ENCODE results near the gene CD6. TPM values are rescaled to one million over a fixed set of nuclear protein-coding genes. Genes with fewer than 3 reads are reported as not detected.

The CD6 gene
- total and polyA plus RNA-seq, 12 donors = 0.22 to 8.4 (median 2.1) TPM

- Histone ChIP-seq H3K27me3 (no peaks in the 10 kb centered on the region), H3K4me1 (replicated peaks in 1 of 2) (no peaks in the 10 kb centered on the region), H3K36me3 (replicated peaks in 1 of 2) (no peaks in the 10 kb centered on the region), H3K27ac (no peak overlapping the region), H3K4me3 (no peak overlapping the region), H3K9me3 (replicated peaks in 1 of 3) (no peaks in the 10 kb centered on the region)
- DNase-seq = no peak
- TF ChIP-seq CTCF (IDR thresholded peaks at IDR 0.05) = no peak
- TF ChIP-seq POLR2A (IDR thresholded peaks at IDR 0.05) = no peak
- intact Hi-C loops (cut with DNase I) = no loop called here
- 88 to 91% (median 90%) methylated on average over 2 of the region's 2 CpGs for WGBS, 4 donors
These were observed 14.0 kb downstream of the CD6 start for GRCh38 chr11:60985501-60985900.

- Histone ChIP-seq H3K4me3 (no peak overlapping the region), H3K4me1 (replicated peaks in 1 of 2) (no peaks in the 10 kb centered on the region), H3K9me3 (replicated peaks in 1 of 3) (no peaks in the 10 kb centered on the region), H3K27ac (no peak overlapping the region), H3K27me3 (no peaks in the 10 kb centered on the region), H3K36me3 (replicated peaks in 1 of 2) (no peaks in the 10 kb centered on the region)
- 68 to 80% (median 74%) methylated on average over 17 of the region's 17 CpGs for WGBS, 4 donors
- intact Hi-C loops (cut with DNase I) = no loop called here
- DNase-seq = peak in 2 of 7 donors; percentile 27 to 32
- TF ChIP-seq POLR2A (IDR thresholded peaks at IDR 0.05) (no peak), CTCF (IDR thresholded peaks at IDR 0.05) (no peak)
These were observed 14.8 kb downstream of the CD6 start for GRCh38 chr11:60985991-60986915.

GRCh38 chr11:60987577-60988277, 16.2 kb downstream of the CD6 start:
- H3K27ac ChIP-seq = no peak overlapping the region
- intact Hi-C loops (cut with DNase I) = no loop called here
- H3K9me3 ChIP-seq (replicated peaks in 1 of 3) = no peaks in the 10 kb centered on the region
- DNase-seq = no peak
- no peaks in the 10 kb centered on the region for H3K36me3 ChIP-seq (replicated peaks in 1 of 2)
- H3K4me3 ChIP-seq = no peak overlapping the region
- 79 to 88% (median 86%) methylated on average over 9 of the region's 9 CpGs for WGBS, 4 donors
- H3K27me3 ChIP-seq = no peaks in the 10 kb centered on the region
- no peaks in the 10 kb centered on the region for H3K4me1 ChIP-seq (replicated peaks in 1 of 2)
- TF ChIP-seq POLR2A (IDR thresholded peaks at IDR 0.05) (no peak), CTCF (IDR thresholded peaks at IDR 0.05) (no peak)

- 80 to 89% (median 83%) methylated on average over 1 to 2 of the region's 2 CpGs for WGBS, 4 donors
- intact Hi-C loops (cut with DNase I) = no loop called here
These were observed 17.2 kb downstream of the CD6 start for GRCh38 chr11:60988658-60989057.

More at GRCh38 chr11:60988658-60989057, 17.2 kb downstream of the CD6 start:
- no peaks in the 10 kb centered on the region for H3K36me3 ChIP-seq (replicated peaks in 1 of 2)
- H3K9me3 ChIP-seq (replicated peaks in 1 of 3) = no peaks in the 10 kb centered on the region
- TF ChIP-seq CTCF (IDR thresholded peaks at IDR 0.05) (no peak), POLR2A (IDR thresholded peaks at IDR 0.05) (no peak)
- no peaks in the 10 kb centered on the region for H3K27me3 ChIP-seq
- no peak for DNase-seq
- no peaks in the 10 kb centered on the region for H3K4me1 ChIP-seq (replicated peaks in 1 of 2)
- H3K27ac ChIP-seq = no peak overlapping the region
- no peak overlapping the region for H3K4me3 ChIP-seq
